Pancreas (tissue), 10 donors: ENCODE results near the gene NCAM2. TPM values are rescaled to one million over a fixed set of nuclear protein-coding genes. Genes with fewer than 3 reads are reported as not detected.

Experiments
- ATAC-seq, 4 donors: fragments of 200-7000 bp; cut with Tn5 transposase; one replicate each; pipeline versions ENCODE4 v1.8.0 to v1.9.1; 2020; ENCODE audit warnings: mild to moderate bottlenecking in 4 of 4, moderate library complexity in 4 of 4
- DNase-seq, 6 donors: peaks; one replicate each; pipeline ENCODE4 v3.0.0-alpha.2; 2020
- FAIRE-seq: peaks from 2 replicates; lab custom pipeline; 2012; peaks lifted over from hg19 to GRCh38; lab: Jason Lieb, UNC
- H3K27ac ChIP-seq, 4 donors: fragments of 200-600 bp; sonication (generic); 1 replicate in 3 of 4; 2 replicates in 1 of 4; pipeline versions ENCODE4 v1.5.0 to v1.8.0; 2020
- H3K27me3 ChIP-seq, 4 donors: fragments of 200-600 bp; one replicate each; pipeline ENCODE4 v1.8.0; 2021
- H3K36me3 ChIP-seq, 3 donors: fragments of 200-600 bp; sonication (generic) in 1 of 3; one replicate each; pipeline versions ENCODE4 v1.5.0 to v1.8.0; 2020 to 2021
- H3K4me1 ChIP-seq, 3 donors: fragments of 200-600 bp; one replicate each; pipeline ENCODE4 v1.8.0; 2021
- H3K4me3 ChIP-seq, 4 donors: fragments of 200-600 bp; sonication (generic) in 2 of 4; one replicate each; pipeline versions ENCODE4 v1.5.0 to v1.8.0; 2020 to 2021
- H3K9me3 ChIP-seq, 4 donors: fragments of 200-600 bp; one replicate each; pipeline ENCODE4 v1.8.0; 2021
- WGBS, 2 donors: extraction: QIAGEN DNeasy Blood & Tissue Kit; methylation state at CpG; one replicate each; pipeline ENCODE4 v1.1.7; 2013; 5-methylcytosine and 5-hydroxymethylcytosine counted together
- intact Hi-C, 3 donors: fragments of 100-400 bp; cut with DNase I; formaldehyde crosslinking; loops; one replicate each; pipeline versions ENCODE4 v1.11.1 to v1.14.2; 2022
- polyA plus RNA-seq, 2 donors: library from polyadenylated mRNA; stranded (reverse); fragments of 200-250 nt; gene quantifications; one replicate each; pipeline ENCODE4 v1.2.3, GENCODE V29; 2013
- total RNA-seq, 6 donors: library from RNA; stranded (reverse); fragmentation: NEBNext Ultra II Directional in 4 of 6; extraction: Animal tissue kit (Norgen Biotek cat#: 25700) in 4 of 6; gene quantifications; one replicate each; pipeline versions ENCODE4 v1.2.1 to v1.2.4, GENCODE V29; 2021 to 2023
- TF ChIP-seq, protein P1 (sequence below), 4 donors: fragments of 200-600 bp; sonication (generic) in 3 of 4; IDR thresholded peaks; one replicate each; pipeline versions ENCODE4 v1.5.0 to v1.8.0; 2021; ENCODE audit warnings: antibody characterized with exemption in 4 of 4
- donor health status: healthy with polysubstance abuse.
- donor health status: DM: no; HTN: no; CAD: no; lungs with moderate emphysema.
- donor health status: DM: no; HTN: no; CAD: no.
- donor health status: control.
- donor health status: control.
- donor health status: Bipolar disorder and iron deficiency.
- donor health status: DM: yes; HTN: yes; CAD: no.
- donor health status: DM: no; HTN: no; CAD: no.
- donor health status: DM: no; HTN: no; CAD: no.
- donor health status: DM: yes; HTN: yes; CAD: no.

Gene NCAM2
- total and polyA plus RNA-seq, 8 donors, result under 0.01 to 1.0 (median 0.27) TPM

DNA sequence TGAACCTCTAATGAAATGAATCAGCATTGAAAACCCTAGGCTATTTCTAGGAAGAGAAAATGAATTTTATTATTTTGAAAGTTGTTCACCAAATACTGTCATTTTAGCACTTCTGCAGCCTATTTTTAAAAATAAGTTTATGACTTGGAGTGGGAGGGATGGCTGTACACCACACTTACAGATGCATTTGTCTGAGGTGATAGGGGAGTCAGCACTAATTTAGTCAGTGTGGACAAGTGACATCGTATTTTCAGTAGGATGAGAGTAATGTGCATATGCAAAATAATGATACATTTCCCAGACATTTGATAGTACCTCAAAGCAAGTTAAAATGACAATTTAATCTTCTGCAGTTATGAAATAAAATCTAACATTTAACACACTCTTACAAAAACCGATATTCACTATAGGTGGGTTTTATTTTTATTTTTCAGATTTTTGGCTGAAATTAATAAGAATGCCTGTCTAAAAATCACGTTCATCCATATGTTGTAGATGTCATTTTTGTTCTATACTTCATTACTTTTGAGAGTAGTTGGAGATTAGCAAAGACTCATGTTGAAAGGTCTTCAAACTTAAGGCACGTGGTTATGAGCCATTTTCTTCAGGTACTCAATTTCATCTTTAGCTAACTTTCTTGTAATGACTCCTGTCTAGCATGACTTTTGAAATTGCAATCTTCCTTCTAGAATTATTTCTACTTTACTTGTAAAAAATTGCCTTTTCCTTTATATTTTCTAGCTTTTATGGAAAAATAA lies 186.7 kb downstream of the NCAM2 start:
- WGBS, 2 donors, result 51 to 58% methylated on average over 4 of the region's 4 CpGs
- H3K4me1 ChIP-seq, result no peaks in the 10 kb centered on the region
- intact Hi-C loops, result no loop called here
- TF ChIP-seq, protein P1, sequence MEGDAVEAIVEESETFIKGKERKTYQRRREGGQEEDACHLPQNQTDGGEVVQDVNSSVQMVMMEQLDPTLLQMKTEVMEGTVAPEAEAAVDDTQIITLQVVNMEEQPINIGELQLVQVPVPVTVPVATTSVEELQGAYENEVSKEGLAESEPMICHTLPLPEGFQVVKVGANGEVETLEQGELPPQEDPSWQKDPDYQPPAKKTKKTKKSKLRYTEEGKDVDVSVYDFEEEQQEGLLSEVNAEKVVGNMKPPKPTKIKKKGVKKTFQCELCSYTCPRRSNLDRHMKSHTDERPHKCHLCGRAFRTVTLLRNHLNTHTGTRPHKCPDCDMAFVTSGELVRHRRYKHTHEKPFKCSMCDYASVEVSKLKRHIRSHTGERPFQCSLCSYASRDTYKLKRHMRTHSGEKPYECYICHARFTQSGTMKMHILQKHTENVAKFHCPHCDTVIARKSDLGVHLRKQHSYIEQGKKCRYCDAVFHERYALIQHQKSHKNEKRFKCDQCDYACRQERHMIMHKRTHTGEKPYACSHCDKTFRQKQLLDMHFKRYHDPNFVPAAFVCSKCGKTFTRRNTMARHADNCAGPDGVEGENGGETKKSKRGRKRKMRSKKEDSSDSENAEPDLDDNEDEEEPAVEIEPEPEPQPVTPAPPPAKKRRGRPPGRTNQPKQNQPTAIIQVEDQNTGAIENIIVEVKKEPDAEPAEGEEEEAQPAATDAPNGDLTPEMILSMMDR (IDR thresholded peaks at IDR 0.05), result no peak
- H3K27me3 ChIP-seq, result no peaks in the 10 kb centered on the region
- no peak for ATAC-seq
- H3K27ac ChIP-seq, result no peak overlapping the region
- H3K36me3 ChIP-seq, result no peaks in the 10 kb centered on the region
- FAIRE-seq, result no peak
- no peaks in the 10 kb centered on the region for H3K9me3 ChIP-seq
- DNase-seq, result no peak
- no peak overlapping the region for H3K4me3 ChIP-seq

DNA sequence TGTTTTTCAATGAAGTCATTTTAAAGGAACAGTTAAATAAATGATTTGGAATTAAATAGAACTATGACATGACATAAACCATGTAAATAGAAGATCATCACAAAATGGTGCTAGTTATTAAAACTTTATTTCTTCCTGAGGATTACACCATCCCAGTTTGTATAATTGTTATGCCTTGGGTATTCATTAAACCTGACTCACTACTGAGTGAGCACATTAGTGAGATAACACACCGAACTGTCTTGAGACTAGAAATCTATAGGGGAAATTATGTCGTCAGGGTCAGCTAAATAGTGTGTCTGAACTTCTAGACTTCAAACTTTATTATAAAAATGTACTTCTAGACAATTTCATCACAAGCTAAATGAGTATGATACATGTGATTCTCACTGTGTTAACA lies 189.4 kb downstream of the NCAM2 start:
- intact Hi-C loops, result no loop called here
- FAIRE-seq, result no peak
- no peak for DNase-seq
- TF ChIP-seq, protein P1 (IDR thresholded peaks at IDR 0.05), result no peak
- H3K4me1 ChIP-seq, result no peaks in the 10 kb centered on the region
- H3K27ac ChIP-seq, result no peak overlapping the region
- no peak overlapping the region for H3K4me3 ChIP-seq
- no peaks in the 10 kb centered on the region for H3K36me3 ChIP-seq
- H3K9me3 ChIP-seq, result no peaks in the 10 kb centered on the region
- WGBS, 2 donors, result 6 to 10% methylated on average over 2 of the region's 2 CpGs
- no peaks in the 10 kb centered on the region for H3K27me3 ChIP-seq
- ATAC-seq, result no peak

DNA sequence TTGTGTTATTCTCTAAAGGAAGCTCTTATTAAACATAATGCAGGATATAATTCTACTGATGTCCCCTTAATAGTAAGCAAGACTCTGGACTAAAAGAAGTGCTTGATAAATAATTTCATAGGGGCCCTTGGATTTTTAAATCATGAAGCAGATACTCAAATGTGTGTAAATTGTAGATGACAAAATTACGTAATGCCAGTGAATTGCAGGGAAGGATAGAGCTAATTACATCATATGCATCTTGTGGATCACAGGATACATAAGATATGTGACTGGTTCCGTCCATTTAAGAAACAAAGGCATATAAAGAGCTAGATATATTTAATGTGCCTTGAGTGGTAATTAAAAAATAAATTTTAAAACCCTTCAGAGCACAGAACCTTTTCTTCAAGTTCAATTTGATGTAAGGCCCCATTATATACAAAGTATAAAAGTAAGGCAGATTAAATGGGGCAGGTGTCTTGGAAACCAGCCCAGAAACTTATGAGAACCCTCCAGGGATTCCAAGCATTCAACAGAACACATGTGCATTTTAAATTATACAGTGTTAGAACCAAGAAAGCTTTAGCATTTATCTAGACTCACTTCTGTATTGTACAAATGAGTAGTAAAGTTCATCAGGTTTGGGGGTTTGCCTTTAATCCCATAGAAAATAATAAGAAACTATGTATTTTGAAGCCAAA lies 190.4 kb downstream of the NCAM2 start:
- Histone ChIP-seq H3K4me3 (no peak overlapping the region), H3K27me3 (no peaks in the 10 kb centered on the region), H3K9me3 (no peaks in the 10 kb centered on the region), H3K4me1 (no peaks in the 10 kb centered on the region), H3K27ac (no peak overlapping the region), H3K36me3 (no peaks in the 10 kb centered on the region)
- 49 to 58% methylated on average over 2 of the region's 2 CpGs for WGBS, 2 donors
- DNase-seq, result no peak
- intact Hi-C loops, result no loop called here
- no peak for ATAC-seq
- TF ChIP-seq, protein P1 (IDR thresholded peaks at IDR 0.05), result no peak
- FAIRE-seq, result no peak

DNA sequence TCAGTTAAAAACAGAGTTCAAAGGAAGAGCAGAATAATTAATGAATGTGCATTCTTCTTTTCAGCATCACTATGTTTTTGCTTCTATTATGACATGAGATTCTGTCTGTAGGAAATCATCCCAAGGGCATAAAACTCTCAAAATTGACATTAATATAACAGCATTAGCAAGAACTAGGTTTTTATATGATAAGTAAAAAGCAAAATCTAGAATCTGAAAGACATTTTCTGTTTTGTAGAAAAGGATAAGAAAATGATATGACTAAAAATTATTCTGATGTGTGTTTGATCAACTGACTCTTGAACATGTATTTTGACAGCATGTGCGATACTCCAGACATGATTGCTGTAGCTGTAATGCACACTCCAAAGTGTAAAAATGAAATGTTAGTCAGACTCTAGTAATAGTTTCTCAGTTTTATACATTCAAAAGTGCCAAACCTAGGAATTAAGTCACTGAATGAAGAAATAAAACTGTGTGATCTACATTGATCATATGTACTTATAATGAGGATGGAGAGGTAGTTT lies 197.3 kb downstream of the NCAM2 start:
- intact Hi-C loops, result no loop called here
- no peaks in the 10 kb centered on the region for H3K9me3 ChIP-seq
- no peak overlapping the region for H3K4me3 ChIP-seq
- H3K36me3 ChIP-seq, result no peaks in the 10 kb centered on the region
- no peaks in the 10 kb centered on the region for H3K4me1 ChIP-seq
- DNase-seq (no peak), ATAC-seq (no peak), FAIRE-seq (no peak)
- H3K27ac ChIP-seq, result no peak overlapping the region
- WGBS, 2 donors, result 74 to 86% methylated on average over 1 of the region's 1 CpG
- no peaks in the 10 kb centered on the region for H3K27me3 ChIP-seq
- TF ChIP-seq, protein P1 (IDR thresholded peaks at IDR 0.05), result no peak
